Spinal cord (tissue), 10 donors: Measurements from ENCODE around the gene ATP6V1B1. TPM values are rescaled to one million over a fixed set of nuclear protein-coding genes. Genes with fewer than 3 reads are reported as not detected.
A peak's percentile ranks its signal among the peaks of the same experiment; 100 is the strongest.

ENCODE experiments used
- DNase-seq, 6 donors: peaks; one replicate each; pipeline versions ENCODE4 v3.0.0 to v3.0.0-alpha.2; 2013 to 2015; ENCODE audit warnings: low spot score in 6 of 6, low read depth in 4 of 6
- H3K27ac ChIP-seq: one replicate; pipeline ENCODE4 v1.5.1; 2013; ENCODE audit warnings: low read depth, low read length, control low read depth
- H3K27me3 ChIP-seq: one replicate; pipeline ENCODE4 v1.6.1; 2013; ENCODE audit warnings: low read length; ENCODE audit not compliant: control insufficient read depth, insufficient read depth
- H3K36me3 ChIP-seq: one replicate; pipeline ENCODE4 v1.6.1; 2013; ENCODE audit warnings: low read length; ENCODE audit not compliant: control insufficient read depth, insufficient read depth
- H3K4me1 ChIP-seq: one replicate; pipeline ENCODE4 v1.6.1; 2013; ENCODE audit warnings: low read length; ENCODE audit not compliant: control insufficient read depth, insufficient read depth
- H3K4me3 ChIP-seq: one replicate; pipeline ENCODE4 v1.5.1; 2013; ENCODE audit warnings: low read depth, low read length, control low read depth
- H3K9me3 ChIP-seq: one replicate; pipeline ENCODE4 v1.6.1; 2013; ENCODE audit warnings: low read length; ENCODE audit not compliant: control insufficient read depth, insufficient read depth
- WGBS: methylation state at CpG from one replicate; pipeline ENCODE4 v1.1.5; 2013; ENCODE audit warnings: missing lambda C conversion rate; ENCODE audit not compliant: insufficient coverage; 5-methylcytosine and 5-hydroxymethylcytosine counted together
- polyA plus RNA-seq, 2 donors: library from polyadenylated mRNA; unstranded; fragments of 120-200 nt; gene quantifications; one replicate each; pipeline ENCODE4 v1.2.1, GENCODE V29; 2013; ENCODE audit not compliant: insufficient read length in 2 of 2
- total RNA-seq, 2 donors: library from RNA; depleted of rRNA in 1 of 2; stranded (reverse); fragments of 120-200 nt in 1 of 2; fragments of >200 nt in 1 of 2; gene quantifications; one replicate each; pipeline versions ENCODE4 v1.2.3 to v1.2.4, GENCODE V29; 2013 to 2014
- donor health status: healthy.

The ATP6V1B1 gene
- total and polyA plus RNA-seq, 4 donors, result 0.39 to 0.59 (median 0.40) TPM; not detected in 1

GRCh38 chr2:70964133-70964532, 28.4 kb downstream of the ATP6V1B1 start:
- H3K4me1 ChIP-seq, result peaks cover 10% of the 10 kb centered on the region
- no peak overlapping the region for H3K27ac ChIP-seq
- H3K27me3 ChIP-seq, result peaks cover 27% of the 10 kb centered on the region
- no peak overlapping the region for H3K4me3 ChIP-seq
- H3K9me3 ChIP-seq, result no peaks in the 10 kb centered on the region
- H3K36me3 ChIP-seq, result no peaks in the 10 kb centered on the region
- WGBS, result no CpG with 5 or more reads among the region's 4 CpGs
- no peak for DNase-seq

- Histone ChIP-seq H3K36me3 (no peaks in the 10 kb centered on the region), H3K27me3 (peaks cover 27% of the 10 kb centered on the region), H3K4me1 (peaks cover 10% of the 10 kb centered on the region), H3K4me3 (peak overlapping the region; percentile 42), H3K9me3 (no peaks in the 10 kb centered on the region), H3K27ac (no peak overlapping the region)
- DNase-seq, result peak in 2 of 6 donors; percentile 78 to 79
- 4% methylated on average over 53 of the region's 59 CpGs for WGBS
Measured at GRCh38 chr2:70964596-70965386, 29.1 kb downstream of the ATP6V1B1 start.

GRCh38 chr2:70965506-70965905, 29.8 kb downstream of the ATP6V1B1 start:
- Histone ChIP-seq H3K4me3 (no peak overlapping the region), H3K27me3 (peaks cover 27% of the 10 kb centered on the region), H3K4me1 (peaks cover 10% of the 10 kb centered on the region), H3K9me3 (no peaks in the 10 kb centered on the region), H3K36me3 (no peaks in the 10 kb centered on the region), H3K27ac (no peak overlapping the region)
- no peak for DNase-seq
- WGBS, result 93% methylated on average over 8 of the region's 14 CpGs

GRCh38 chr2:70966681-70967080, 31.0 kb downstream of the ATP6V1B1 start:
- no peak overlapping the region for H3K27ac ChIP-seq
- peaks cover 10% of the 10 kb centered on the region for H3K4me1 ChIP-seq
- H3K9me3 ChIP-seq, result no peaks in the 10 kb centered on the region
- H3K36me3 ChIP-seq, result no peaks in the 10 kb centered on the region
- DNase-seq, result no peak
- no peak overlapping the region for H3K4me3 ChIP-seq
- 85% methylated on average over 2 of the region's 4 CpGs for WGBS
- H3K27me3 ChIP-seq, result peaks cover 27% of the 10 kb centered on the region

DNA sequence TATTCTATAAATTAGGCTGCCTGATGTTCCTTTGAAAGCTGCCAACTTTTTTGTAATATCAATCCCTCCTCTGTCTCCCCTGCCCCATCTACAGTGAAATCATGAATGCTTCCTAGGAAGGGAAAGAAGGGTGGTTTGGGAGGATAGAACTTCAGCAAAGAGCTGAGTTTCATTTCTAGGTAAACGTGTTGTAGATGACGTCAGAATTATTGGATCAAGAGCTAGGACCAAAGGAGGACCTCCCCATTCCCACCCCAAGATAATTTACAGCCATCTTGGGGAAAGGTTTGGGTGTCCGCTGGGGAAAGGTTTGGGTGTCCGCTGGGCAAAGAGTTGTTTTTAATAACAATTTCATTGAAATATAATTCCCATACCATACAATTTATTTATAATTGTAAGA, 31.5 kb downstream of the ATP6V1B1 start:
- Histone ChIP-seq H3K36me3 (no peaks in the 10 kb centered on the region), H3K9me3 (no peaks in the 10 kb centered on the region), H3K4me3 (no peak overlapping the region), H3K27me3 (peaks cover 27% of the 10 kb centered on the region), H3K4me1 (peaks cover 10% of the 10 kb centered on the region), H3K27ac (no peak overlapping the region)
- no peak for DNase-seq
- WGBS, result no CpG with 5 or more reads among the region's 4 CpGs

DNA sequence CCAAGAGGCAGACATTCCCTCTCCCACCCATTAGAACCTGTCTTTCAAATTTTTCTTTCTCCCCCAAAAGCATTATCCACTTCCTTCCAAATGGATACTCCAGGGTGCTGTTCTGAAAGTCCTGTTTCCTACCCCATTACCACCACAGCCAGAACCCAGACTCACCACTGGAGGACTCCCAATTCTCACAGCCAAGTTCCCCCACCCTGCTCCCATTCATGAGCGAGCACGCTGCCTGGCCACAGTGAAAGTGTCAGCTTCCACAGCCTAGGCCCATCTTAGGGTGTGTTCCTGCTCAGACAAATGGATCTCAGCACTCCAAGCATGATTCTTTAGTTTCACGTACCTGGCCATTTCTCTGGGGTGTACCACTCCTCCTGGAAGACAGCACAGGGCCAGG, 38.9 kb downstream of the ATP6V1B1 start:
- Histone ChIP-seq H3K36me3 (peaks cover 2% of the 10 kb centered on the region), H3K4me3 (no peak overlapping the region), H3K27me3 (no peaks in the 10 kb centered on the region), H3K9me3 (no peaks in the 10 kb centered on the region), H3K4me1 (peaks cover 16% of the 10 kb centered on the region), H3K27ac (no peak overlapping the region)
- WGBS, result 94% methylated on average over 3 of the region's 3 CpGs
- no peak for DNase-seq

- Histone ChIP-seq H3K4me3 (no peak overlapping the region), H3K36me3 (peaks cover 4% of the 10 kb centered on the region), H3K27me3 (no peaks in the 10 kb centered on the region), H3K9me3 (no peaks in the 10 kb centered on the region), H3K27ac (no peak overlapping the region), H3K4me1 (peaks cover 16% of the 10 kb centered on the region)
- DNase-seq, result no peak
- 78% methylated on average over 2 of the region's 2 CpGs for WGBS
Measured at GRCh38 chr2:70975237-70975636, 39.5 kb downstream of the ATP6V1B1 start.

- Histone ChIP-seq H3K27ac (peak overlapping the region; percentile 83), H3K9me3 (no peaks in the 10 kb centered on the region), H3K4me1 (peaks cover 16% of the 10 kb centered on the region), H3K4me3 (peak overlapping the region; percentile 61), H3K27me3 (no peaks in the 10 kb centered on the region), H3K36me3 (peaks cover 12% of the 10 kb centered on the region)
- 10% methylated on average over 2 of the region's 14 CpGs for WGBS
- DNase-seq, result peak in 2 of 6 donors; percentile 66 to 89
Measured at GRCh38 chr2:70977605-70978205, 42.0 kb downstream of the ATP6V1B1 start.

GRCh38 chr2:70978341-70979179, 42.9 kb downstream of the ATP6V1B1 start, which contains the start of gene ANKRD53:
TSS of gene ANKRD53 (plus strand) at chr2:70978630. CDS start at chr2:70978646, 16 bp downstream.
- Histone ChIP-seq H3K27me3 (no peaks in the 10 kb centered on the region), H3K9me3 (no peaks in the 10 kb centered on the region), H3K27ac (peak within 1 kb of the TSS; percentile 83), H3K4me3 (peak within 1 kb of the TSS; percentile 61), H3K36me3 (peaks cover 12% of the 10 kb centered on the region), H3K4me1 (peaks cover 16% of the 10 kb centered on the region)
- WGBS, result 2% methylated on average over 67 of the region's 67 CpGs
- peak in 2 of 6 donors; percentile 46 to 66 for DNase-seq
